Panc1 (cell line): ENCODE measurements around the gene FMO1. TPM values are rescaled to one million over a fixed set of nuclear protein-coding genes. Genes with fewer than 3 reads are reported as not detected.
A peak's percentile ranks its signal among the peaks of the same experiment; 100 is the strongest.

Experiments used
- ATAC-seq: fragments of 200-7000 bp; cut with Tn5 transposase; 2 replicates; pipeline ENCODE4 v1.9.1; 2020; ENCODE audit warnings: mild to moderate bottlenecking, moderate library complexity
- BruUV-seq: library from RNA; stranded (reverse); fragments of 400-500 nt; replicated peaks from 2 replicates; lab custom pipeline; 2021; lab: Mats Ljungman, UMichigan
- CTCF ChIA-PET: fragments of 300-600 bp; sonication (Branson Sonifier 250); formaldehyde crosslinking; loops from one replicate; lab custom pipeline; 2022; ENCODE audit warnings: antibody characterized with exemption; lab: Charles Lee
- POLR2A ChIA-PET: fragments of 300-600 bp; sonication (Branson Sonifier 250); formaldehyde crosslinking; loops from one replicate; lab custom pipeline; 2022; ENCODE audit warnings: antibody characterized with exemption; lab: Charles Lee
- DNase-seq: peaks from one replicate; pipeline ENCODE4 v3.0.0-alpha.2; 2010; ENCODE audit warnings: low read depth, low spot score
- H3K27ac ChIP-seq: 2 replicates; pipeline ENCODE4 v1.5.1; 2011; ENCODE audit warnings: mild to moderate bottlenecking, low read length, inconsistent platforms
- H3K27me3 ChIP-seq: fragments of 200-500 bp; sonication (Bioruptor generic); 2 replicates; pipeline ENCODE4 v1.6.0; 2014; ENCODE audit warnings: low read length, inconsistent platforms; ENCODE audit not compliant: control insufficient read depth, insufficient read depth
- H3K36me3 ChIP-seq: fragments of 200-500 bp; sonication (Bioruptor generic); 2 replicates; pipeline ENCODE4 v1.5.1; 2014; ENCODE audit warnings: inconsistent platforms, mild to moderate bottlenecking, low read length, moderate library complexity; ENCODE audit not compliant: control insufficient read depth, insufficient read depth
- H3K4me1 ChIP-seq: 2 replicates; pipeline ENCODE4 v1.5.1; 2011; ENCODE audit warnings: inconsistent platforms, mild to moderate bottlenecking, low read length, moderate library complexity; ENCODE audit not compliant: control insufficient read depth, insufficient read depth
- H3K4me3 ChIP-seq, 2 experiments: 2 replicates each; pipeline ENCODE4 v1.5.1; 2011 to 2012; ENCODE audit warnings: low read depth in 2 of 2, low read length in 2 of 2, mild to moderate bottlenecking in 2 of 2, inconsistent platforms in 1 of 2, moderate library complexity in 1 of 2
- H3K9me3 ChIP-seq: fragments of 200-500 bp; sonication (Bioruptor generic); 2 replicates; pipeline ENCODE4 v1.5.1; 2014; ENCODE audit warnings: low read depth, mild to moderate bottlenecking, inconsistent platforms, low read length, moderate library complexity; ENCODE audit not compliant: control insufficient read depth, insufficient read depth
- POLR2AphosphoS5 ChIP-seq: IDR thresholded peaks from 2 replicates; pipeline ENCODE4 v1.6.1; 2012; ENCODE audit warnings: mild to moderate bottlenecking, low read depth, low read length, moderate library complexity
- SIN3A ChIP-seq: IDR thresholded peaks from 2 replicates; pipeline ENCODE4 v1.6.1; 2012; ENCODE audit warnings: low read depth, mild to moderate bottlenecking, low read length, moderate library complexity, borderline replicate concordance; ENCODE audit not compliant: insufficient read depth
- TCF7L2 ChIP-seq: IDR thresholded peaks from 2 replicates; pipeline ENCODE4 v1.6.1; 2011; ENCODE audit warnings: mild to moderate bottlenecking, low read depth, low read length, inconsistent platforms
- in situ Hi-C: cut with HindIII; loops from 2 replicates; pipeline ENCODE4 v1.10.0; 2016; ENCODE audit warnings: low sequenced_read_pairs, low pct_unique_long_range_greater_than_20kb
- intact Hi-C: fragments of 100-400 bp; cut with micrococcal nuclease; formaldehyde crosslinking; loops from one replicate; pipeline ENCODE4 v1.10.0; 2022; ENCODE audit not compliant: unreplicated experiment
- total RNA-seq: library from RNA; stranded (reverse); gene quantifications from one replicate; pipeline ENCODE4 v1.2.1, GENCODE V29; 2021; ENCODE audit not compliant: unreplicated experiment
- TF ChIP-seq, protein P1 (sequence below): fragments of 450-650 bp; IDR thresholded peaks from 2 replicates; pipeline ENCODE4 v1.5.1; 2017; ENCODE audit warnings: mild to moderate bottlenecking
- TF ChIP-seq, protein P2 (sequence below), 2 experiments: IDR thresholded peaks; 2 replicates each; pipeline ENCODE4 v1.6.1; 2011 to 2012; ENCODE audit warnings: low read depth in 2 of 2, control low read depth in 1 of 2, low read length in 1 of 2, mild to moderate bottlenecking in 1 of 2, moderate library complexity in 1 of 2; ENCODE audit not compliant: insufficient read depth in 1 of 2

Gene FMO1
- total RNA-seq, 1 experiment from 2014 or later = not detected

DNA sequence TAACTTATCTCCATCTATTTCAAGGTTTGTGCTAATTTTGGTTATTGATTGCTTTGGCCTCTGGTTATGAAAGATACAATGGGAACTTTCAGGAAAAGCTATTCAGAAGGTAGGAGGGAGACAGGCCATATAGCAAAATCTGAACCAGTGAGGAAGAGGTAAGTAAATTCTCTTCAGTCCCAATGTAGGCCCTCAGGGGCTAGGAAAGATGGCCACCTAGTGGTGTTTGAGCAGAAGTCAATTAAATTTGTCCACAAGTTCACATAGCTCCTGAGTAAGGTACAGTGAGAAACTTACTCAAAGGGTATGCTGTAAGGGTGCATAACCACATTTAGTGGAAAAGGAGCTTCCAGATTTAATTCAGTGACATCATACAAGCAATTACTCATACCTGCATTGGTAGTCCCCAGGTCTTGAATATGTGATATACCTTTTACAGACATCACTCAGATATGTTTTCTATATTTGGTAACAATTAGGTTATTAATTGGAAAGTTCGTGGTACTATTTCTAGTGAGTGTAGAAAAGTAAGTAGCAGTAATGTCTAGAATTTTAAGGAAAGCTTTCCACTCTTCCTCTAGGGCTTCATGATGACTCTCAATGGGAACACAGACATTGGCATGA is 21.4 kb upstream of the FMO1 start:
- no TSS peak for BruUV-seq
- no peaks in the 10 kb centered on the region for H3K4me1 ChIP-seq
- no peak overlapping the region for H3K27ac ChIP-seq
- no peaks in the 10 kb centered on the region for H3K36me3 ChIP-seq
- no peaks in the 10 kb centered on the region for H3K9me3 ChIP-seq
- in situ Hi-C loops = no loop called here
- ChIA-PET CTCF (interaction anchor here (0.9 to 1.3 kb wide), 3 partner anchors 87 to 260 kb away, joined by 4 to 5 read pairs (median 4); partner anchors contain the start of gene FMO4), POLR2A (no interaction called here)
- no peaks in the 10 kb centered on the region for H3K27me3 ChIP-seq
- no peak for TF ChIP-seq SIN3A
- TF ChIP-seq, protein P1, sequence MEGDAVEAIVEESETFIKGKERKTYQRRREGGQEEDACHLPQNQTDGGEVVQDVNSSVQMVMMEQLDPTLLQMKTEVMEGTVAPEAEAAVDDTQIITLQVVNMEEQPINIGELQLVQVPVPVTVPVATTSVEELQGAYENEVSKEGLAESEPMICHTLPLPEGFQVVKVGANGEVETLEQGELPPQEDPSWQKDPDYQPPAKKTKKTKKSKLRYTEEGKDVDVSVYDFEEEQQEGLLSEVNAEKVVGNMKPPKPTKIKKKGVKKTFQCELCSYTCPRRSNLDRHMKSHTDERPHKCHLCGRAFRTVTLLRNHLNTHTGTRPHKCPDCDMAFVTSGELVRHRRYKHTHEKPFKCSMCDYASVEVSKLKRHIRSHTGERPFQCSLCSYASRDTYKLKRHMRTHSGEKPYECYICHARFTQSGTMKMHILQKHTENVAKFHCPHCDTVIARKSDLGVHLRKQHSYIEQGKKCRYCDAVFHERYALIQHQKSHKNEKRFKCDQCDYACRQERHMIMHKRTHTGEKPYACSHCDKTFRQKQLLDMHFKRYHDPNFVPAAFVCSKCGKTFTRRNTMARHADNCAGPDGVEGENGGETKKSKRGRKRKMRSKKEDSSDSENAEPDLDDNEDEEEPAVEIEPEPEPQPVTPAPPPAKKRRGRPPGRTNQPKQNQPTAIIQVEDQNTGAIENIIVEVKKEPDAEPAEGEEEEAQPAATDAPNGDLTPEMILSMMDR = peak; percentile 69
- no peak for TF ChIP-seq POLR2AphosphoS5
- TF ChIP-seq, protein P2, sequence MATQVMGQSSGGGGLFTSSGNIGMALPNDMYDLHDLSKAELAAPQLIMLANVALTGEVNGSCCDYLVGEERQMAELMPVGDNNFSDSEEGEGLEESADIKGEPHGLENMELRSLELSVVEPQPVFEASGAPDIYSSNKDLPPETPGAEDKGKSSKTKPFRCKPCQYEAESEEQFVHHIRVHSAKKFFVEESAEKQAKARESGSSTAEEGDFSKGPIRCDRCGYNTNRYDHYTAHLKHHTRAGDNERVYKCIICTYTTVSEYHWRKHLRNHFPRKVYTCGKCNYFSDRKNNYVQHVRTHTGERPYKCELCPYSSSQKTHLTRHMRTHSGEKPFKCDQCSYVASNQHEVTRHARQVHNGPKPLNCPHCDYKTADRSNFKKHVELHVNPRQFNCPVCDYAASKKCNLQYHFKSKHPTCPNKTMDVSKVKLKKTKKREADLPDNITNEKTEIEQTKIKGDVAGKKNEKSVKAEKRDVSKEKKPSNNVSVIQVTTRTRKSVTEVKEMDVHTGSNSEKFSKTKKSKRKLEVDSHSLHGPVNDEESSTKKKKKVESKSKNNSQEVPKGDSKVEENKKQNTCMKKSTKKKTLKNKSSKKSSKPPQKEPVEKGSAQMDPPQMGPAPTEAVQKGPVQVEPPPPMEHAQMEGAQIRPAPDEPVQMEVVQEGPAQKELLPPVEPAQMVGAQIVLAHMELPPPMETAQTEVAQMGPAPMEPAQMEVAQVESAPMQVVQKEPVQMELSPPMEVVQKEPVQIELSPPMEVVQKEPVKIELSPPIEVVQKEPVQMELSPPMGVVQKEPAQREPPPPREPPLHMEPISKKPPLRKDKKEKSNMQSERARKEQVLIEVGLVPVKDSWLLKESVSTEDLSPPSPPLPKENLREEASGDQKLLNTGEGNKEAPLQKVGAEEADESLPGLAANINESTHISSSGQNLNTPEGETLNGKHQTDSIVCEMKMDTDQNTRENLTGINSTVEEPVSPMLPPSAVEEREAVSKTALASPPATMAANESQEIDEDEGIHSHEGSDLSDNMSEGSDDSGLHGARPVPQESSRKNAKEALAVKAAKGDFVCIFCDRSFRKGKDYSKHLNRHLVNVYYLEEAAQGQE (IDR thresholded peaks at IDR 0.05; ENCODE audit: insufficient read depth in 1 of 2, low read depth in 2 of 2, low read length in 1 of 2) = no peak
- TF ChIP-seq TCF7L2 = no peak
- no peak overlapping the region for H3K4me3 ChIP-seq
- peak; percentile 36 for DNase-seq
- peak; percentile 76 for ATAC-seq
- intact Hi-C loops = loop anchor here (2.0 to 5.0 kb wide), 2 partner anchors 150 to 260 kb away; no protein-coding TSS in a partner anchor

DNA sequence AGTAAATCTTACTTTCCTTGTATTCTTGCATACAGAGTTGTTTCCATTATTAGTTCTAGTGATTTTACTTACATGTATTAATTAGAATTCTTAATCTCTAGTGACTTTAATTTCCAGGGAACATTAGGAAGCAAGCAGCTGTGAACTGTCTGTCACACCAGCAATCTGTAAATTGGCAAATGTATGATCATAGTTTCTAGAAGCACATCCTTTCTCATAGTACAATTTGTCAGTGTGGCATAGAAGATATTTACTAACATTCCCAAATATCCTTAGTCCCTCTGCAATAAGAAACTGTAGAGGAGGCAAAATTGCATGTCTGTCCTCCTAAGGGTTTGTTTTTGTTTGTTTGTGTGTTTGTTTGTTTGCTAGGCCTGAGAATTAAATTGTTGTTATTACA is 17.0 kb upstream of the FMO1 start:
- no peaks in the 10 kb centered on the region for H3K36me3 ChIP-seq
- TF ChIP-seq, protein P2 (IDR thresholded peaks at IDR 0.05; ENCODE audit: insufficient read depth in 1 of 2, low read depth in 2 of 2, low read length in 1 of 2) = no peak
- TF ChIP-seq POLR2AphosphoS5 (no peak), SIN3A (no peak), TCF7L2 (no peak)
- TF ChIP-seq, protein P1 = no peak
- BruUV-seq = no TSS peak
- H3K27ac ChIP-seq = no peak overlapping the region
- ChIA-PET POLR2A (no interaction called here), CTCF (no interaction called here)
- no peaks in the 10 kb centered on the region for H3K4me1 ChIP-seq
- H3K27me3 ChIP-seq = no peaks in the 10 kb centered on the region
- intact Hi-C loops (no loop called here), in situ Hi-C loops (no loop called here)
- ATAC-seq (no peak), DNase-seq (no peak)
- H3K9me3 ChIP-seq = no peaks in the 10 kb centered on the region
- H3K4me3 ChIP-seq = no peak overlapping the region
